Omental fat pad (tissue), 4 donors: ENCODE results near the gene MYBPC3. TPM values are rescaled to one million over a fixed set of nuclear protein-coding genes. Genes with fewer than 3 reads are reported as not detected.
A peak's percentile ranks its signal among the peaks of the same experiment; 100 is the strongest.

ENCODE experiments used
- ATAC-seq: fragments of 150-250 bp; one replicate; pipeline ENCODE4 v1.9.1; 2016; ENCODE audit warnings: mild to moderate bottlenecking, moderate library complexity; ENCODE audit not compliant: low FRiP score
- DNase-seq: peaks from one replicate; pipeline ENCODE4 v3.0.0-alpha.2; 2019; ENCODE audit warnings: low spot score
- CTCF ChIP-seq, 3 donors: fragments of 450-650 bp; IDR thresholded peaks; one replicate each; pipeline ENCODE4 v1.5.1; 2016 to 2017; ENCODE audit warnings: antibody characterized with exemption in 3 of 3, mild to moderate bottlenecking in 3 of 3, moderate library complexity in 2 of 3
- total RNA-seq, 4 donors: library from RNA; depleted of rRNA; stranded (reverse); fragments of >200 nt; gene quantifications; one replicate each; pipeline ENCODE4 v1.1.0, GENCODE V29; 2016

Gene MYBPC3
- total RNA-seq, 4 donors from 2014 or later, result 0.19 to 0.79 (median 0.21) TPM

GRCh38 chr11:47395223-47396048 is 42.9 kb upstream of the MYBPC3 start:
- ATAC-seq (no peak), DNase-seq (no peak)
- TF ChIP-seq CTCF (IDR thresholded peaks at IDR 0.05), result no peak

GRCh38 chr11:47394322-47395222 is 42.1 kb upstream of the MYBPC3 start:
- ATAC-seq (no peak), DNase-seq (no peak)
- no peak for TF ChIP-seq CTCF (IDR thresholded peaks at IDR 0.05)

GRCh38 chr11:47394050-47394321 is 41.5 kb upstream of the MYBPC3 start:
- no peak for ATAC-seq
- DNase-seq, result no peak
- TF ChIP-seq CTCF (IDR thresholded peaks at IDR 0.05), result no peak

GRCh38 chr11:47393163-47394049 is 40.9 kb upstream of the MYBPC3 start:
- no peak for TF ChIP-seq CTCF (IDR thresholded peaks at IDR 0.05)
- ATAC-seq, result peak; percentile 10

GRCh38 chr11:47392546-47393162 is 40.2 kb upstream of the MYBPC3 start:
- ATAC-seq (no peak), DNase-seq (no peak)
- TF ChIP-seq CTCF (IDR thresholded peaks at IDR 0.05), result no peak

More at GRCh38 chr11:47393163-47394049, 40.9 kb upstream of the MYBPC3 start:
- no peak for DNase-seq

- TF ChIP-seq CTCF (IDR thresholded peaks at IDR 0.05), result no peak
- DNase-seq (no peak), ATAC-seq (no peak)
Observed at GRCh38 chr11:47391711-47392432, 39.4 kb upstream of the MYBPC3 start.
